KMS-11 (cell line): ENCODE results near the gene DNAJC3.
"Not testable (repeated sequence)": the region's sequence is repeated elsewhere in the genome, so short reads cannot be mapped to it uniquely, and the experiment has no call there.

Source experiments
- H2AFZ ChIP-seq: fragments of 200-600 bp; sonication (generic); 2 replicates; pipeline ENCODE4 v1.6.1; 2016; ENCODE audit warnings: antibody characterized with exemption, mixed run types, low read depth
- H3K27ac ChIP-seq: fragments of 200-600 bp; sonication (generic); 2 replicates; pipeline ENCODE4 v1.6.1; 2016; ENCODE audit warnings: mild to moderate bottlenecking, mixed run types
- H3K27me3 ChIP-seq: fragments of 200-600 bp; sonication (generic); 2 replicates; pipeline ENCODE4 v1.6.1; 2017; ENCODE audit warnings: mild to moderate bottlenecking, low read depth, mixed run types, moderate library complexity; ENCODE audit not compliant: insufficient read depth
- H3K36me3 ChIP-seq: fragments of 200-600 bp; sonication (generic); 2 replicates; pipeline ENCODE4 v1.6.1; 2017; ENCODE audit warnings: mild to moderate bottlenecking, mixed run types; ENCODE audit not compliant: insufficient read depth
- H3K4me1 ChIP-seq: fragments of 200-600 bp; sonication (generic); 2 replicates; pipeline ENCODE4 v1.6.1; 2016; ENCODE audit warnings: mild to moderate bottlenecking, low read depth, mixed run types; ENCODE audit not compliant: poor library complexity, severe bottlenecking
- H3K4me2 ChIP-seq: fragments of 200-600 bp; sonication (generic); 2 replicates; pipeline ENCODE4 v1.7.0; 2016; ENCODE audit warnings: mild to moderate bottlenecking, mixed run types
- H3K4me3 ChIP-seq: fragments of 200-600 bp; sonication (generic); IDR thresholded peaks from 2 replicates; pipeline ENCODE4 v1.6.1; 2017; ENCODE audit warnings: low read depth, low read length, mixed read lengths; ENCODE audit not compliant: insufficient read depth
- H3K79me2 ChIP-seq: fragments of 200-600 bp; sonication (generic); 2 replicates; pipeline ENCODE4 v1.6.1; 2016; ENCODE audit warnings: low read depth, mixed run types; ENCODE audit not compliant: insufficient read depth
- H3K9ac ChIP-seq: fragments of 200-600 bp; sonication (generic); 2 replicates; pipeline ENCODE4 v1.6.1; 2016; ENCODE audit warnings: mild to moderate bottlenecking, mixed run types
- H4K20me1 ChIP-seq: fragments of 200-600 bp; sonication (generic); 2 replicates; pipeline ENCODE4 v1.6.1; 2016; ENCODE audit warnings: mild to moderate bottlenecking, mixed run types; ENCODE audit not compliant: insufficient read depth
- CTCF ChIP-seq: fragments of 200-600 bp; sonication (generic); conservative IDR thresholded peaks from 2 replicates; pipeline ENCODE4 v1.6.1; 2017; ENCODE audit warnings: low read depth, mild to moderate bottlenecking, antibody characterized with exemption, low read length, moderate library complexity, mixed read lengths

DNAJC3 gene

GRCh38 chr13:95656386-95657015 lies 20.4 kb upstream of the DNAJC3 start:
- H4K20me1 ChIP-seq = no peaks in the 10 kb centered on the region
- H3K27ac ChIP-seq = no peak overlapping the region
- H3K36me3 ChIP-seq = no peaks in the 10 kb centered on the region
- H3K9ac ChIP-seq = no peak overlapping the region
- H3K4me1 ChIP-seq = peaks cover 21% of the 10 kb centered on the region
- no peaks in the 10 kb centered on the region for H3K27me3 ChIP-seq
- no peak overlapping the region for H3K4me2 ChIP-seq
- no peak for TF ChIP-seq CTCF
- H3K79me2 ChIP-seq = no peaks in the 10 kb centered on the region
- no peak overlapping the region for H2AFZ ChIP-seq
- H3K4me3 ChIP-seq = no peak overlapping the region

GRCh38 chr13:95659500-95659899 lies 17.4 kb upstream of the DNAJC3 start:
- no peak overlapping the region for H3K27ac ChIP-seq
- H3K4me2 ChIP-seq = no peak overlapping the region
- H2AFZ ChIP-seq = no peak overlapping the region
- H3K9ac ChIP-seq = no peak overlapping the region
- peaks cover 21% of the 10 kb centered on the region for H3K4me1 ChIP-seq
- no peak for TF ChIP-seq CTCF
- H3K79me2 ChIP-seq = no peaks in the 10 kb centered on the region
- H3K4me3 ChIP-seq = no peak overlapping the region
- no peaks in the 10 kb centered on the region for H4K20me1 ChIP-seq
- no peaks in the 10 kb centered on the region for H3K36me3 ChIP-seq
- no peaks in the 10 kb centered on the region for H3K27me3 ChIP-seq

GRCh38 chr13:95660981-95661581 lies 15.9 kb upstream of the DNAJC3 start:
- Histone ChIP-seq H3K27me3 (no peaks in the 10 kb centered on the region), H3K79me2 (no peaks in the 10 kb centered on the region), H3K36me3 (no peaks in the 10 kb centered on the region), H4K20me1 (no peaks in the 10 kb centered on the region), H3K27ac (no peak overlapping the region), H3K4me1 (peaks cover 7% of the 10 kb centered on the region), H3K4me2 (no peak overlapping the region), H2AFZ (no peak overlapping the region), H3K9ac (no peak overlapping the region), H3K4me3 (no peak overlapping the region)
- TF ChIP-seq CTCF = peak; percentile 65; the same call in 1 of the 2 replicates

- H3K4me2 ChIP-seq, H3K4me3 ChIP-seq: not testable (repeated sequence)
Observed at GRCh38 chr13:95667235-95667634, 9.7 kb upstream of the DNAJC3 start.

GRCh38 chr13:95671597-95671996 lies 5.3 kb upstream of the DNAJC3 start:
- TF ChIP-seq CTCF = no peak
- Histone ChIP-seq H4K20me1 (no peaks in the 10 kb centered on the region), H3K27ac (no peak overlapping the region), H3K79me2 (peaks cover 9% of the 10 kb centered on the region; the same call in 1 of the 2 replicates), H3K4me3 (no peak overlapping the region), H3K27me3 (no peaks in the 10 kb centered on the region), H2AFZ (no peak overlapping the region), H3K36me3 (no peaks in the 10 kb centered on the region), H3K4me1 (peaks cover 12% of the 10 kb centered on the region), H3K9ac (no peak overlapping the region), H3K4me2 (no peak overlapping the region)

More at GRCh38 chr13:95667235-95667634, 9.7 kb upstream of the DNAJC3 start:
- not testable (repeated sequence) for H3K27me3 ChIP-seq, H3K9ac ChIP-seq, H2AFZ ChIP-seq, H3K4me1 ChIP-seq, H4K20me1 ChIP-seq, H3K36me3 ChIP-seq, H3K27ac ChIP-seq, H3K79me2 ChIP-seq
